NB4 (cell line): ENCODE results near the gene CCND1.

Experiments
- CTCF ChIP-seq: IDR thresholded peaks from one replicate; pipeline ENCODE4 v1.5.1; 2012; ENCODE audit warnings: low read depth, low read length
- POLR2A ChIP-seq: IDR thresholded peaks from 2 replicates; pipeline ENCODE4 v1.6.1; 2011; ENCODE audit warnings: mild to moderate bottlenecking; ENCODE audit not compliant: insufficient read length; ENCODE audit errors: extremely low read depth

- TF ChIP-seq POLR2A (no peak), CTCF (no peak)
Measured at GRCh38 chr11:69643646-69644045, 2.7 kb downstream of the CCND1 start.
